Measurements from ENCODE around the gene RAPGEF5.

GRCh38 chr7:22389892-22390291 lies 32.9 kb upstream of the RAPGEF5 start:
- TF ChIP-seq YY1 (IDR thresholded peaks at IDR 0.05; ENCODE audit: low read depth) (no peak), ZBTB33 (IDR thresholded peaks at IDR 0.05; ENCODE audit: borderline replicate concordance, low read depth) (no peak), CTCF (IDR thresholded peaks at IDR 0.05) (no peak), MEF2A (IDR thresholded peaks at IDR 0.05; ENCODE audit: borderline replicate concordance, low read depth) (no peak), SIN3A (IDR thresholded peaks at IDR 0.05; ENCODE audit: borderline replicate concordance, low read depth, low read length) (no peak), REST (IDR thresholded peaks at IDR 0.05; ENCODE audit: low read depth, low read length) (no peak), POLR2AphosphoS5 (IDR thresholded peaks at IDR 0.05; ENCODE audit: low read depth, low read length) (no peak), EP300 (IDR thresholded peaks at IDR 0.05; ENCODE audit: borderline replicate concordance in 1 of 2, low read depth in 1 of 2, low read length in 1 of 2) (no peak), IRF3 (IDR thresholded peaks at IDR 0.05; ENCODE audit: low read depth, low read length) (no peak), JUND (IDR thresholded peaks at IDR 0.05) (no peak)
